ENCODE measurements around the gene P4HA2.

The P4HA2 gene

GRCh38 chr5:132204371-132205135 lies 23.1 kb downstream of the P4HA2 start:
- Histone ChIP-seq H3K4me3 (ENCODE audit: low read depth in 1 of 2, low read length in 2 of 2) (no peak overlapping the region), H3K9ac (ENCODE audit: low read depth in 1 of 2, low read length in 2 of 2) (no peak overlapping the region), H3K4me1 (ENCODE audit: control insufficient read depth in 1 of 2, insufficient read depth in 2 of 2, low read length in 2 of 2) (no peaks in the 10 kb centered on the region), H3K27me3 (ENCODE audit: control insufficient read depth in 1 of 2, insufficient read depth in 2 of 2, low read length in 2 of 2) (no peaks in the 10 kb centered on the region), H3K36me3 (ENCODE audit: control insufficient read depth in 1 of 2, insufficient read depth in 2 of 2, low read length in 2 of 2) (peaks cover 4 to 31% of the 10 kb centered on the region in 2 donors), H3K9me3 (ENCODE audit: control insufficient read depth in 1 of 2, low read length in 2 of 2) (no peaks in the 10 kb centered on the region), H3K27ac (ENCODE audit: low read depth, low read length) (no peak overlapping the region)

GRCh38 chr5:132203916-132204315 lies 23.7 kb downstream of the P4HA2 start:
- Histone ChIP-seq H3K4me1 (ENCODE audit: control insufficient read depth in 1 of 2, insufficient read depth in 2 of 2, low read length in 2 of 2) (no peaks in the 10 kb centered on the region), H3K27me3 (ENCODE audit: control insufficient read depth in 1 of 2, insufficient read depth in 2 of 2, low read length in 2 of 2) (no peaks in the 10 kb centered on the region), H3K36me3 (ENCODE audit: control insufficient read depth in 1 of 2, insufficient read depth in 2 of 2, low read length in 2 of 2) (peaks cover 4 to 34% of the 10 kb centered on the region in 2 donors), H3K4me3 (ENCODE audit: low read depth in 1 of 2, low read length in 2 of 2) (no peak overlapping the region), H3K9me3 (ENCODE audit: control insufficient read depth in 1 of 2, low read length in 2 of 2) (no peaks in the 10 kb centered on the region), H3K27ac (ENCODE audit: low read depth, low read length) (no peak overlapping the region), H3K9ac (ENCODE audit: low read depth in 1 of 2, low read length in 2 of 2) (no peak overlapping the region)

GRCh38 chr5:132203464-132203818 lies 24.2 kb downstream of the P4HA2 start:
- Histone ChIP-seq H3K4me1 (ENCODE audit: control insufficient read depth in 1 of 2, insufficient read depth in 2 of 2, low read length in 2 of 2) (no peaks in the 10 kb centered on the region), H3K36me3 (ENCODE audit: control insufficient read depth in 1 of 2, insufficient read depth in 2 of 2, low read length in 2 of 2) (peaks cover 4 to 34% of the 10 kb centered on the region in 2 donors), H3K27ac (ENCODE audit: low read depth, low read length) (no peak overlapping the region), H3K4me3 (ENCODE audit: low read depth in 1 of 2, low read length in 2 of 2) (no peak overlapping the region), H3K9ac (ENCODE audit: low read depth in 1 of 2, low read length in 2 of 2) (no peak overlapping the region), H3K9me3 (ENCODE audit: control insufficient read depth in 1 of 2, low read length in 2 of 2) (no peaks in the 10 kb centered on the region), H3K27me3 (ENCODE audit: control insufficient read depth in 1 of 2, insufficient read depth in 2 of 2, low read length in 2 of 2) (no peaks in the 10 kb centered on the region)

- Histone ChIP-seq H3K4me1 (ENCODE audit: control insufficient read depth in 1 of 2, insufficient read depth in 2 of 2, low read length in 2 of 2) (no peaks in the 10 kb centered on the region), H3K27me3 (ENCODE audit: control insufficient read depth in 1 of 2, insufficient read depth in 2 of 2, low read length in 2 of 2) (no peaks in the 10 kb centered on the region), H3K4me3 (ENCODE audit: low read depth in 1 of 2, low read length in 2 of 2) (no peak overlapping the region), H3K9me3 (ENCODE audit: control insufficient read depth in 1 of 2, low read length in 2 of 2) (no peaks in the 10 kb centered on the region), H3K36me3 (ENCODE audit: control insufficient read depth in 1 of 2, insufficient read depth in 2 of 2, low read length in 2 of 2) (peaks cover 4 to 40% of the 10 kb centered on the region in 2 donors), H3K9ac (ENCODE audit: low read depth in 1 of 2, low read length in 2 of 2) (no peak overlapping the region), H3K27ac (ENCODE audit: low read depth, low read length) (no peak overlapping the region)
These were observed 24.8 kb downstream of the P4HA2 start for GRCh38 chr5:132202711-132203463.

GRCh38 chr5:132199116-132199680 lies 28.5 kb downstream of the P4HA2 start:
- H3K9ac ChIP-seq (ENCODE audit: low read depth in 1 of 2, low read length in 2 of 2) = no peak overlapping the region
- H3K36me3 ChIP-seq (ENCODE audit: control insufficient read depth in 1 of 2, insufficient read depth in 2 of 2, low read length in 2 of 2) = peaks cover 4 to 47% of the 10 kb centered on the region in 2 donors
- no peaks in the 10 kb centered on the region for H3K27me3 ChIP-seq (ENCODE audit: control insufficient read depth in 1 of 2, insufficient read depth in 2 of 2, low read length in 2 of 2)
- no peak overlapping the region for H3K27ac ChIP-seq (ENCODE audit: low read depth, low read length)
- H3K9me3 ChIP-seq (ENCODE audit: control insufficient read depth in 1 of 2, low read length in 2 of 2) = no peaks in the 10 kb centered on the region
- H3K4me3 ChIP-seq (ENCODE audit: low read depth in 1 of 2, low read length in 2 of 2) = no peak overlapping the region
- no peaks in the 10 kb centered on the region for H3K4me1 ChIP-seq (ENCODE audit: control insufficient read depth in 1 of 2, insufficient read depth in 2 of 2, low read length in 2 of 2)

- Histone ChIP-seq H3K36me3 (ENCODE audit: control insufficient read depth in 1 of 2, insufficient read depth in 2 of 2, low read length in 2 of 2) (peaks cover 4 to 41% of the 10 kb centered on the region in 2 donors), H3K4me3 (ENCODE audit: low read depth in 1 of 2, low read length in 2 of 2) (no peak overlapping the region), H3K9ac (ENCODE audit: low read depth in 1 of 2, low read length in 2 of 2) (no peak overlapping the region), H3K4me1 (ENCODE audit: control insufficient read depth in 1 of 2, insufficient read depth in 2 of 2, low read length in 2 of 2) (no peaks in the 10 kb centered on the region), H3K27me3 (ENCODE audit: control insufficient read depth in 1 of 2, insufficient read depth in 2 of 2, low read length in 2 of 2) (no peaks in the 10 kb centered on the region), H3K27ac (ENCODE audit: low read depth, low read length) (no peak overlapping the region), H3K9me3 (ENCODE audit: control insufficient read depth in 1 of 2, low read length in 2 of 2) (no peaks in the 10 kb centered on the region)
These were observed 29.1 kb downstream of the P4HA2 start for GRCh38 chr5:132198571-132198970.

- Histone ChIP-seq H3K27me3 (ENCODE audit: control insufficient read depth in 1 of 2, insufficient read depth in 2 of 2, low read length in 2 of 2) (no peaks in the 10 kb centered on the region), H3K4me3 (ENCODE audit: low read depth in 1 of 2, low read length in 2 of 2) (no peak overlapping the region), H3K9ac (ENCODE audit: low read depth in 1 of 2, low read length in 2 of 2) (no peak overlapping the region), H3K9me3 (ENCODE audit: control insufficient read depth in 1 of 2, low read length in 2 of 2) (no peaks in the 10 kb centered on the region), H3K36me3 (ENCODE audit: control insufficient read depth in 1 of 2, insufficient read depth in 2 of 2, low read length in 2 of 2) (peaks cover 7 to 39% of the 10 kb centered on the region in 2 donors), H3K27ac (ENCODE audit: low read depth, low read length) (no peak overlapping the region), H3K4me1 (ENCODE audit: control insufficient read depth in 1 of 2, insufficient read depth in 2 of 2, low read length in 2 of 2) (no peaks in the 10 kb centered on the region)
These were observed 31.9 kb downstream of the P4HA2 start for GRCh38 chr5:132195727-132196126.

GRCh38 chr5:132193165-132193694 lies 34.4 kb downstream of the P4HA2 start:
- H3K27me3 ChIP-seq (ENCODE audit: control insufficient read depth in 1 of 2, insufficient read depth in 2 of 2, low read length in 2 of 2) = no peaks in the 10 kb centered on the region
- H3K4me3 ChIP-seq (ENCODE audit: low read depth in 1 of 2, low read length in 2 of 2) = no peak overlapping the region
- H3K36me3 ChIP-seq (ENCODE audit: control insufficient read depth in 1 of 2, insufficient read depth in 2 of 2, low read length in 2 of 2) = peaks cover 7 to 29% of the 10 kb centered on the region in 2 donors
- H3K9me3 ChIP-seq (ENCODE audit: control insufficient read depth in 1 of 2, low read length in 2 of 2) = no peaks in the 10 kb centered on the region
- no peaks in the 10 kb centered on the region for H3K4me1 ChIP-seq (ENCODE audit: control insufficient read depth in 1 of 2, insufficient read depth in 2 of 2, low read length in 2 of 2)
- no peak overlapping the region for H3K27ac ChIP-seq (ENCODE audit: low read depth, low read length)
- H3K9ac ChIP-seq (ENCODE audit: low read depth in 1 of 2, low read length in 2 of 2) = no peak overlapping the region

GRCh38 chr5:132190161-132190817 lies 37.4 kb downstream of the P4HA2 start:
- no peaks in the 10 kb centered on the region for H3K4me1 ChIP-seq (ENCODE audit: control insufficient read depth in 1 of 2, insufficient read depth in 2 of 2, low read length in 2 of 2)
- H3K9me3 ChIP-seq (ENCODE audit: control insufficient read depth in 1 of 2, low read length in 2 of 2) = no peaks in the 10 kb centered on the region
- H3K4me3 ChIP-seq (ENCODE audit: low read depth in 1 of 2, low read length in 2 of 2) = no peak overlapping the region
- peaks cover 3 to 18% of the 10 kb centered on the region in 2 donors for H3K36me3 ChIP-seq (ENCODE audit: control insufficient read depth in 1 of 2, insufficient read depth in 2 of 2, low read length in 2 of 2)
- H3K27me3 ChIP-seq (ENCODE audit: control insufficient read depth in 1 of 2, insufficient read depth in 2 of 2, low read length in 2 of 2) = no peaks in the 10 kb centered on the region
- H3K27ac ChIP-seq (ENCODE audit: low read depth, low read length) = no peak overlapping the region
- H3K9ac ChIP-seq (ENCODE audit: low read depth in 1 of 2, low read length in 2 of 2) = no peak overlapping the region

Measured in duodenal mucosa (tissue), 2 donors.